Activated CD4-positive, alpha-beta T cell treated with anti-CD3 and anti-CD28 coated beads, Interleukin-2, amount 50 U/mL, for 4 hours (primary cell): ENCODE results near the gene SH2D4B.

Experiments
- DNase-seq, 2 experiments: peaks; one replicate each; pipeline ENCODE4 v3.0.0-alpha.2; 2020

SH2D4B gene

DNA sequence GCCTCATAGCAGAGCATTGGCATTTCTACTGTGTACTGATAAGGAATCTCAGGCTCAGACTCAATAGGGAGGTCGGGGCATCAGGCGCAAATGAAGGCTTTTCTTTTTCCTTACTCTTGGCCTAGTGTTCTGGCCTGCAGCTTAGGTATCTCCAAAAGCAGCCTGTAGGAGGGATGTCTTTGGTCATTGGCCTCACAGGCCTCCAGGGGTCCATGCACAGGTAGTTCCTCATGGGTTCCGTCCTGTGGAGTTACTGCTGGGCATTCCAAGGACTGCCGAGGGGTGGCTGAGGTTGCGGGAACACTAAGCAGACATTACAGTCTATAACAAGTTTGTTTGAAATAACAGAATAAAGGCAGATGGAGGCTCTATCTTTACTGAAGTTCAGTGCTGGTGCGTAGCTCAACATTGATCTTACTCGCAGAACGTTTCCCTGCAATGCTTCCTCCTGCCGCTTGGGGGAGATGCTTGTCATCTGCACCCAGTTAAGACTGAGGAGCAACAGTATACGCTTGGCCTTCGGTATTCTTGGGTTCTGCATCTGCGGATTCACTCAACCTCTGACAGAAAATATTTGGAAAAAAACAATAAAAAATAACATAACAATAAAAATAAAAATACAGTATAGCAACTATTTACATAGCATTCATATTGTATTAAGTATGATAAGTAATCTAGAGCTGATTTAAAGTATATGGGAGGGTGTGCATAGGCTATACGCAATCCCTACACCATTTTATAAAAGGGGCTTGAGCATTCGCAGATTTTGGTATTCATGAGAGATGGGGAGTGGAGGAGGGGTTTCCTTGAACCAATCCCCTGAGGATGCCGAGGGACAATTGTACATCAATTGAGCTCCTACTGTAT, 58.9 kb downstream of the SH2D4B start:
- peak; percentile 7 to 9 for DNase-seq

DNA sequence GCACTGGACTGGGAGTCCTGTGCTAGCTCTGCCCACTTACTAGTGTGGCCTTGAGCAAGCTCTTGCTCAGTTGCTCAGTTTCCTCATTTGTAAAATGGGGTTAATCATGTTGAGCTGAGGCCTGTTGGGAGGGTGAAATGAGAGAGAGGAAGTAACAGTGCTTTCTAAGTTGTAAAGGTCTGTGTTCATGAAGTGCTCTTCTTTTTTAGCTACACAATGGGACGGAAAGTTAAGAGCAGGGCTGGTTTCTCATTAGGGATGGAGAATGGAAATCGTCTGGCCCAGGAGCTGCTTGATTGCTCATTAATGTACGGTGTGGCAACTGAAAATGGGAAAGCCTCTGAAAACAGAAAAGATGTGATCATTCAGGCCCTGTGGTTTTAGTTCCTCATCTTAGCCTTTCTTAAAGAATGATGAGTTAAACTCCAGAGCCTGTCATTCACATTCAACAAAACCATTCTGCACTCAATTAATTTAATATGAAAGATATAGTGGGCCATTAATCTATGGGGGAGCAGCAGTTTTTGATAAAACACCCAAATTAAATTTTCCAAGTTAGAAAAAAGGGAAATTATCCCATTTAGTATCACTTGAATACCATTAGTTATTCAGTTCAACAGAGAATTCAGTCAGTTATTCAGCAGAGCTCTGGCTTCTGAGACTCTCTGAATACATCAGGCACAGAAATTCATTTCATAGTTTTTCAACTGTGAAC, 60.5 kb downstream of the SH2D4B start:
- DNase-seq = no peak

DNA sequence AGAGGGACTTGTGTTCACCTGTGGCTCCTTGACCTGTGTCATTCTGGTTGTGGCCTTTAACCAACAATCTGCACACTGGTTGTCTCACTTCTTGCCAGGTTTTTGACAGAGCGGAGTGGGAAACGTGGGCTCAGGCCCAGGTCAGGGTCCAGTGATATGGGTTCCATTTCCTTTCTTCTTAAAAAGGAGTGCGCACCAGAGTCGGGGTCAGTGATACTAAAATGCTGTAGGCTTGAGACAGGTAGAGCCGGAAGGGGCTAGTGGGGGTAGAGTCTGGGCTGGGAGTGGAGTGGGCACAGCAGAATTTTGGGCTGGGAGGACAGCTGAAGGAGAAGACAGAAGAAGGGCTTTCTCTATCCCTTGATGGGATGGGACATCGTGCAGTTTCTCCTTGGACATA, 61.2 kb downstream of the SH2D4B start:
- DNase-seq = no peak

DNA sequence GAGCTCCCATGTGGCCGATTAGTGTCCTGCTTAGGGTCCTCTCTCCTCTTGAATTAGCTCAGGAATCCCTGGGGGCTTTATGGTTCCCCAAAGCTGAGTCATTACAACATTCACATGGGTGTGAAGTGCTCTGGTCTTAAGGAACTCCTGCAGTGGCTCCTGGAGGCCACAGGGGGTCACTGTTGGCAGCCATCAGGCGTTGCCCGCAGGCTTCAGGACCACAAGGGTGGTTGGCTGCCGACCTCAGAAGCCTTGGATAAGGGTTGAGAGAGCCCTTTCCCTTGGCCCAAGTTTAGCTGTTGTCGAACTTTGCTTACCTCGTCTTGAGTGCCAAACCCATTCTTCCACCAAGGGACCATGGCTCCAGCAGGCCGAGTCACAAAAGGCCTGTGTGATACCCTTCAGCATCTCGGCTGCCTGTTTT, 61.7 kb downstream of the SH2D4B start:
- no peak for DNase-seq

DNA sequence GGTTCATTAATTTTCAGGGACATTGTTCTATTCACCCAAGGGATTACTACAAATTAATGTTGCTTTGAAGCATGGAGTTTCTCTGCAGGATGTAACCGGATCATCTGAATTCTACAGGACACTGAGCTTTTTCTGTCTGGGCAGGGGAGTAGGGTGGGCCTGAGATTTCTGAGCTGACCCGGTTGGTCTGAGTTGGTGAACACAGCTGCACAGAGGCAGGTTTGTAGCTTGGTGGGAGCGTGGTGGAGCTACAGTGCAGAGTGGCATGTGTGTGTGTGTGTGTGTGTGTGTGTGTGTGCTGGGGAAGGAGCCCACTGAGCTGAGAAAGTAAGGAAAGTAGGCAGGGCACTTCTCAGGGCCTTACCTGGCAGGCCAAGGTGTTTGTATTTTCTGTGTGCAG, 62.6 kb downstream of the SH2D4B start:
- DNase-seq = no peak

DNA sequence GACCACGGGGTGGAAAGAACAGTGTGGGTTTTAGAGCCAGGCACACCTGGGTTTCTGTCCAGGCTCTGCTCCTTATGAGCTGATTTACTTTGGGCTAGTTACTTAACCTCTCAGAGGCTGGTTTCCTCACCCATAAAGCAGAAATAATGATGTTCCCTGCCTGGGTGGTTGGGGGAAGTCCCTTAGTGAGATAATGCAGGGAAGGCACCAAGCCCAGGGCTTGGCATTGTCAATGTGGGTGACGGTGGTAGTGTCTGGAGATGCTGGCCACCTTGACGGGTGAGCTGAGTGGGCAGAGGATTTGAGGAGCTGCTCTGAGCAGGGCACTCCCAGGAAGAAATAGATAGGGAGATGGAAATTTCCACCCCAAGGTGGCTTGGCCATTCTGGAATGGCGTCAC, 65.2 kb downstream of the SH2D4B start:
- DNase-seq = no peak

DNA sequence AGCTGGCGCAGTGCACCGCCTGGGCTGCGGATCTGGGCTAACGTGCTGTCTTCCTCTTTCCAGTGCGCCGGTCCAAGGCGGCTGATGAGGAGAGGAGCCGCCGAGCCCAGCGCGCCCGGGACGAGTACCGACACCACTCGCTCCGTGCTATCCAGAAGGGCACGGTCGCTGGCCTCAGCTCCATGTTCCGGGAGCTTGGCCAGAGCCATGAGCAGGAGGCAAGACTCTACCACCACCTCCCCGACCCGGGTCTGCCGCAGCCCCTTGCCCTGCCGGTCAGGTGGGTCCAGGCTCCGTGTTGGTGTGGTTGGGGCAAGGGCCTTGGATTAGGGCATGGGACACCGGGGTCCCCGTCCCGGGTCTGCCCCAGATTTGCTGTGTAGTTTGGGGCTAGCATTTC, 65.8 kb downstream of the SH2D4B start:
- no peak for DNase-seq

DNA sequence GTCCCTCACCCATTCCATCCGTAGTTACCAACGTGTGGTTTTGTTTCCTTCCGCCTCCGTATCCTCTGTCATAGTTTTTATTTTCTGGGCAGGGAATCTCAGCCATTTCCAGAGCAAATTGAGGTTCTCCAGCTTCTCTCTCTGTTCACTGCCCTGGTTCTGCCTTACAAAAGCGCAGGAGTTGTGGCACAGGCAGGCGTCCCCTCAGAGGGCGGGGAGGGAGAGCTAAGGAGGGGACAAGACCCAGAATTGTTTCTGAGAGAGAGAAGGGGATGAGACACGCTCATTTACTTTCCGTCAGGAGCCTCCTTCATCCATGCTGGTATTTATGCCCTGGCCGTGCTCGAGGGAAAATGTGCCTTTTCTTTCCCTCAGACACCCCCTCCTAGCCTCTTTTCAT, 71.0 kb downstream of the SH2D4B start:
- DNase-seq = no peak

DNA sequence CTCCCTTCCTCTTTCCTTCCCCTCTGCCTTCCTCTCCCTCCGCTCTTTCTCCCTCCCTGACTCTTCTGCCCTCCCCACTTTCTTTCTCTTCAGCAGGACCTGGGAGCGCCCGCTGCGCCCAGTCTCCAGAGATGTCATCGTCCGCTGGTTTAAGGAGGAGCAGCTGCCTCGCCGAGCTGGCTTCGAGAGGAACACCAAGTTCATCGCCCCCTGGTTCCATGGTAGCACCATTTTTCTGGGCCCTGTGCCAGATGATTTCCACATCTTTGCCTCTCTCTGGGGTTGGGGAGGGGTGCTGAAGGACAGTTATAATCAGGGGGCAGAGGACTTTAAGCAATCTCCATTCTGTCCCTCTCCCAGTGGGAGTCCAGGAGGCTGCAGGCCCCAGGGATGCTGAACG, 71.6 kb downstream of the SH2D4B start:
- no peak for DNase-seq

DNA sequence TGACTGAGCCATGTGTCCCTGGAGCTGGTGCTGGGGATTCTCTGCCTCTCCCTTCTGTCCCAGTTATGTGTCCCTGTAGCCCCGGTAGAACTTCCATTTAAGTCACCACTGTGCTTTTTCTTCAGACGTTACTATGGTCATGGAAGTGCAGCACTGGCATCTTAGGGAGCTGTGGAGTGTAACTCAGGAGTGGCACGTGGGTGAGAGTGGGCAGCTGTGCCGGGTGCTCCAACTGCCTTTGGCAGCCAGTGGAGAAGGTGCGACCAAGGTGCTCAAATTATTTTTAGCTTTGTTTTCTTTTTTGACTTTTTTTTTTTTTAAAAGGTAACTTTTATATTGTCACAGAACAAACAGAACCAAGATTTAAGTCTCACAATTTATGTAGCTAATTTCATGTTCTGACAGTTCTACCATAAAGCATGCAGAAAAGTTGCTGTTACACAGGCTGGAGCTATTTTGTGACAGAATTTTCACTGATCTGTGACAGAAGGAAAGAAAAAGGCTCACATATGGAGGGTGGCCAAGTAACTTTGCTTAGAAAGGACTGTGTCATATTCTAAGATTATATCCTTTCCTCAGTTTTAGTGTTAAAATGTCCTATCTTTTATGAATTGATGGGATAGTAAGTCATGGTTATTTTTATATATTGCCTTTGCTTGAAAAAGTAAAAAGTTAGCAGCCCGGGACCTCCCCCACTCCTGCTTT, 73.9 kb downstream of the SH2D4B start:
- no peak for DNase-seq

DNA sequence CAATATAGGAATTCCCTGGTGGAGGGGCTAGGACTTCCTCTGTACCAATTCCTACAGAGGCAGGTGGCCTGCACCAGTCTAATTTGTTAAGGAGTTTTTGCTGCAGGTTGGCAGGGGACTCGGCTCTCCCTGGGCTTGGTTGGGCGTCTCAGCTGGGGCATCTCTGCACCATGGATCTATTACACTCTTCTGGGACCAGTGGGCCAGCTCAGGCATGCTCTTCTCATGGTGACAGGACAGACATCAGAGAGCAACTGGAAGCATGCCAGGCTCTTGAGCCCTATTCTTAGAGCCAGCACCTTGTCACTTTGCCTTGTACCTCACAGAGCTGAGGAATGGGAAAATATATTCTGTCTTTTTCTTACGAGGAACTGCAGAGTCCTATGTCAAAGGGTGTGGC, 74.6 kb downstream of the SH2D4B start:
- DNase-seq = no peak

DNA sequence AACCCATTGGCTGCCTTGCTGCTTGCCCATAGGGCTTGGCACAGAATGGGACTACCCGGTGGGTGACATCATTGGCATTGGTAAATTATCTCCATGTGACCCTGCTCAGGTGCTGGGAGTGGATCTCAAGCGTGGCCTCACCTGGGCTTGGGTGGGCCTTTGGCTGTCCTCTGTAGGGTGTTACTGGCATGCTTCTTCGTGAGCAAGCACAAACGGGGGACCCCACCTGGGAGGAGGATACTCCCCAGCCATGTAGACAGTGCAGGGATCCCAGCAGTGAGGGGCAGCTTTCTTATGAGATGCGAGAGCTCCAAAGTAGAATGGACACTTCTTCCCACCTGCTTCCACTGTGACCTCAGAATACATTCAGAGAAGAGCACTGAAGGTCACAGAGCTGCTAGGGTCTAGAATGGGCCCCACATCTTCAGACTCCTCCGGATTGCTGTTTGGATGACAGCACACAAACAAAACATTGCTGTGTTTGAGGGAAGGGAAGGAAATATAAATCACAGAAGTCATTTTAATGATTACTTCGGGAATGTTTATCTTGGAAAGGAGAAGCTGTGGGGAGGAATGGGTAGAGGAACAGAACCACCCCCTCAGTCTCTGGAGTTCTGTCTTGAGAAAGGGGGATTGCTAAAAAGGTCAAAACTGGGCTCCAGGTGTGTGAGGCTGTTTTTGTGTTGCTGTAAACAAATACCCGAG, 75.9 kb downstream of the SH2D4B start:
- DNase-seq = no peak

DNA sequence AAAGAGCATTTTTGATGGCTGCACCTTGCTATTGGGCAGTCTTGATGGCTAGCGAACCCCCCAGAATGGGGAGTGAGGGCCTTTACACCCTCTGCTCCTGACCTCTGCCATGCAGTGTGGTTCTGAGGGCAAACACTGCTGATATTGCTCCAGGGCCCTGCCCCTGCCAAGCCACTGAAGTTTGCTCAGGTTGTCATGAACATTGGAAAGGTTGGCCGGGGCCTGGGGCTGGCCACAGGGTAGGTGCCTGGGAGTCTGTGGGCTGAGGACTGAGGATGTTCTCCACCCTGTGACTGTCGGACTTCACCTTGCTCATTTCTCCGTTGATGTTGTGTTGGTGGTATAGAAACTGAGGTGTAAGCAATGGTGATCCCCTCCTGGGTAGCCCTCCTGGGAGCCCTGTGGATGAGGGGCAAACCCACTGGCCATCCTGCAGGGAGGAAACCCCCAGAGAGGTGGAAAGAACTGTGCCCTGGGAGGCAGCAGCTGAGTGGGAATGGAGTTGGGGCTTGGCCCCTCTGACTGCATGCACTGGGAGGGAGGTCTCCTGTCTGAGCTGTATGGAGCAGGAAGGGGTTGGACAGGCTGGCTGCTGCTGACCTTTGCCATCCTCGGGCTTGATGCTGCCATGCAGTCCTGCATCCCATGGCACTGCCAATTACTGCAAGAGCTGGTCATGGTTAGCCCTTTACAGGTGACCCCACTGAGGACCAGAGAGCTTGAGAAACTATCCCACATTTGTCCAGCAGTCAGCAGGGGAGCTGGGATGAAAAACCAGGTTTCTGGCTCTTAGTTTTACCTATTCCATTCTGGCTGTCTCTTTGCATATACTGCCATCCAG, 77.1 kb downstream of the SH2D4B start:
- no peak for DNase-seq

DNA sequence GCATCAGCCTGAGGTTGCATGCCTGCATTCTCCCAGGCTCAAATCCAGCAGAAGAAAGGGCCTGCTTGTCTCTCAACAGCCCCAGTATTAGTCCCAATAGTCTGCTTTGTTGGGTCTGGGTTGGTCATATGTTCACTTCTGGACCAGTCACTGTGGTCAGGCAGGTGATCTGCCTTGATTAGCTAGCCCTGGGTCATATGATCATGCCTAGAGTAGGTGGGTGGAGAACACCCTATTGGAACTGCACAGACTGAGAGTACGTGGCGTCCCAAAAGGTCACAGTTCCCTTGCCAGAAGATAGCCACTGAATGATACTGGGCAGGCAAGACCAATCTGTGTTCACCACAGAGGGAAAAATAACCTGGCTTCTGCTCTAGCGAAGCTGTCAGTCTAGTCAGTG, 80.1 kb downstream of the SH2D4B start:
- DNase-seq = no peak

DNA sequence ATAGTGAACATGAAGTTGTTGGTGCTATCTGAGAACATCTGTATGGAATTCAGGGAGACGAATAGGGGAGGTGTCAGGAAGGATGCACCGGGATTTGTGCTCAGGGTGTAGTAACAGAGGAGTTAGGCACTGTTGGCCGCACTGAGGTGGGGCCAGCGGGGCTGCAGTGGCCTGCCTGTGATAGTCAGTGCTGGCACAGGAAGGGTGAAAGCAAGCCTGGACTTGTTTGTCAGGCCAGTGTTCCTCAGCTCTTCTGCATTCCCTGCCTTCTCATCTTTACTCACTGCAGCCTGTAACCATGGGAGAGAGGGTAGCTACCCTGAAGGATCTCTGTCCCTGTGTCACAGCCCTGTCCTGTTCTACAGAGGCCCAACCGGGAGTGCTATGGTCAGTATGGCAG, 81.3 kb downstream of the SH2D4B start:
- DNase-seq = no peak

DNA sequence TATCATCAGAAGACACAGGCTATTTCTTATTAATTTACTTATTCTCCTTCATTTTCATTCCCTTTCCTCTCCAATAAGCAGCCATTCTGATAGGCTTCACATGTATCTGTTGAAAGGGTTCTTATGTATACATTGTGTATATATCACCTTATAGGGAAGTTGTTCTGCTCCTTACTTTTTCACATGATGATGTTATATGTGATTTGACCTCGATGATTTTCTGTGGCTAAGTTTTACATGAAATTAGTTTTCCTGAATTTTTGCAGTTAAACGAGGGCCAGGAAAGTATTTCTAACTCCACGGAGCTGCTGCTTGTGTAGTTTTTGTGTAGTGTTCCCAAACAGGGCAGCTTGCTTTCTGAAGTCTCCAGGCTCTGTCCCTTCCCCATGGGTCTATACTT, 84.5 kb downstream of the SH2D4B start:
- no peak for DNase-seq

DNA sequence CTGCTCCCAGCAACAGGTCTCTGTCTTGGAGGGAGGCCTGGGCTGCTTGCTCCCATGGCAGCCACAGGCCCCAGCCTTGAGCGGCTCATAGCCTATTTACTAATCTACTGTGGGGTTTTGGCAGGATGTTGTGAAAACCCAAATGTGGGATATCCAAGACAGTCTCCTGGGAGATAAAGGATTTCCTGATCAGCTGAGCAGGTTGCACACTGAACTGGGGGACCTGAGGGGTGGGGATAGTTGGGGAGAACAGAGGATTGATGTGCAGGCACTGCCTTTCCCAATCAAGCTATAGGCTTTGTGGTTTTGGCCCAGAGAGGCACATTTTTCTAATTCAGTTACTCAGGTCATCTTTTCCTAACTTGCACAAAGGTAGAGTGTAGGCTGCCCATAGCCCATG, 92.6 kb downstream of the SH2D4B start:
- no peak for DNase-seq

DNA sequence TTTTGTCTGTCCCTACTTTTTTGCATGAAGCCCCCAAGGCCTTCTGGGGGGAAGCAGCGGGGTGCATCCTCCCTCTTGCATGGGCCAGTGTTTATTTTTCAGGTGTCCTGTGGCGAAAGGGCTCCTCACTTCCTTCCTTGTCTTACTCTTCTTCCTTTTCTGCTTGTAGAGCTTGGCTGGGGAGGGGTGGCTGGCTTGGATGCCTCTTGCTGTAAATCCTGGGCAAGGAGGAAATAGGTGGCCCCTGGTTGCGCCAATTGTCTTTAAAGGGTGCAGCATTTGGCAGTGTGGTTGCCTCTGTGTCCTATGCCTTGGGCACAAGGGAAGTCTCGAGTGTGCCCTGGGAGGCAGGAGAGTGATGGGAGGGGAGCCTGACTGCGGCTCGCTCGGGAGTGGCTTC, 95.0 kb downstream of the SH2D4B start:
- no peak for DNase-seq

DNA sequence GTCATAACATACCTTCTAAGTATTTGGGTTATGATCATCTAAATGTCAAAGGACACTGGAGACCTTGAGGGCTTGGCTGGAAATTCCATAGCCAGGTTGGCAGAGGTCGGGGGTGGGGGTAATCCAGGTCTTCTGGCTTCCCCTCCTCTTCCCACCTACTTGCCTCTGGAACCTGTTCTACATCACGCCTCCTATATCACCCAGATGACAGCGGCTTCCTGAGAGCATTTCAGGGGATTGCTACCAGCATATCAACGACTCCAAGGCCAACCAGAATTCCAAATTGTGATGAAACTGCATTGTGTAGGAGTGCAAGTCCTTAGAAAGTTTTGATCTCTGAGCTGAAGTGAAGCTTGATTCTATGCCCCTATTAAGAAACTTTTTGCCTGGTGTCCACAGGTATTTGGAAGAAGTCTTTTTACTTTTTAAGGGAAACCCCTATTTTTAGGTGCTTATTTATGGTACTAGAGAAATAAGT, 95.7 kb downstream of the SH2D4B start:
- DNase-seq = no peak

DNA sequence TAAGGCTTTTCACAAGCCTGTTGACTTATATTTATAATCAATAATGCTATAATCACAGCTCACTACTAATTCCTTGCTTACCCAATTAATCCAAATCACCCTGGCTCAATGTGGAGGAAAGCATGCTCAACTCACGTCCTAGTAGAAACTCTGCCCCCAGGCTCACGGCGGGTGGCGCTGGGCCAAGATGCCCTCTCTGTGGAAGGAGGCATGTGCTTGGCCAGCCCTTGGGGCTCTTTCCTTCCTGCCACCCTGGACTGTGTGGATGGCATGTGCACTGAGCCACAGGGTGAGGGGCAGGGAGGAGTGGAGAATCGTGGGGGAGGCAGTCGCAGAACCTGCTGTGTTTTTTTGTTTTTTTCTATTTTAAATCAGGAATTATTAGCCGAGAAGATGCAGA, 96.2 kb downstream of the SH2D4B start:
- DNase-seq = no peak

DNA sequence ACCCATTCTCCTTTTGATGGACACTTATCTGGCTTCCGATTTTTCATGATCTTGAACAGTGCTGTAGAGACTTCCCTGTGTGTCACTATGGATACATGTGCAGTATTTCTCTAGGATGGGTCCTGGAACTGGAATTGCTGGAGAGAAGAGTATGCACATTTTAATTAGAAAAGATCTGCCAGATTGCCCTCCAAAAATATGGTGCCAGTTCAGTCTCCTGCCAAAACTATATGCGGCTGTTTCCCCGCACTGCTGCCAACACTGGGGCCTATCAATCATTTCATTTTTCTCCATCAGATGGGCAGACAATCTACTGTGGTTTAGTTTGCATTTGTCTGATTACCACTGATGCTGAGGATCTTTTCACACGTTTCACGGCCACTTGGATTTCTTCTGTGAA, 105.0 kb downstream of the SH2D4B start:
- no peak for DNase-seq

DNA sequence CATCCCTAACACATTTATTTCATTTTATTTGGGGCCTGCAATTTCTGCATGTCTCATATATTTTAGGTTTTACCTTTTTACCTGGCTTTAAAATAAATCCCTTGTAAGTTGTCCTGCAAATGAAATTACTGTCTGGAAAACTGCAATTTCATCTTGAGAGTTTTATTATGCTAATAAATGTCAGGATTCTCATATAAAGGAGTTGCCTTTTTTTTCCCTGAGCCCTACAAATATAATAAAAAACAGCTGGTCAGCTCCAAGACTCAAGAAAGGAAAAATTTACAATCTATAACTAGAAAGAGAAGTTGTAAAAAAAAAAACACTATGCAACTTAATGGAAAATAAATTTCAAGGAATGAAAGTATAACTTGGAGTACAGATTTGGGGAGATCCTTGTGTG, 108.7 kb downstream of the SH2D4B start:
- no peak for DNase-seq
